Stimulated activated CD8-positive, alpha-beta memory T cell treated with anti-CD3 and anti-CD28 coated beads, Interleukin-7, amount 100 ng/mL, for 24 hours (primary cell): ENCODE data around the gene LGALS7.
"Not testable (repeated sequence)": the region's sequence is repeated elsewhere in the genome, so short reads cannot be mapped to it uniquely, and the experiment has no call there.

Experiments used
- DNase-seq: peaks from one replicate; pipeline ENCODE4 v3.0.0-alpha.2; 2020; ENCODE audit warnings: low read depth

LGALS7 gene

DNA sequence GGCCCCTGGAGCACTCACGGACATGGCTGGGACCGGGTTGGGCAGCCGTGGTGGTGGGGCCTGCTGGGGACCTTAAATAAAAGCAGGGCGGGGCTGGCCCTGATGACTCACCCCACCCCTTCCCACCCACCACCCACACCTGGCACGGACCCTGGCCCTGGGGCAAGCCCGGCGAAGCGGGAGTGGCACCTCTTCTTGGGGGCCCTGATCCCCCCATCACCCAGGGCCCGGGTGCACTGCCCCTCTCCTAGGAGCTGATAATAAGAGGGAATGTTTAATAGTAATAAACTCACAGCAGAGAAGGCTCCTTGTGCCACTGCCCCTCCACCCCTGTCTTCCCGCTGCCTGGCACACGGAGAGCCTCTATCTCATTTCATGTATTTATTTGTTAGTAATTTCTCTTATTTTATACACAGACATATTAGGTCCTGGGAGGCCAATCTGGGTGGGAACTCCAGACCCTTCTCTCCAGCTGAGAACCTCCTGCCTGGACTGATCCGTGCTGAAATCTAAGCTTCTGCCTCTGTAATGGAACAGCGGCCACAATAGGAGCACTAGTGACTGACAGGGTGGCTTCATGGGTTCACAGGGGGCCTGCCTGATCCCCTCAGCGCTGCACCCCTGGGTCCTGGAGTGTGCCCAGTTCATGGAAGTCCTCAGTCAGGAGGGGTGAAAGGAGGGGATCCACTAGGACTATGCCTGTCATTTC, at the start of gene LGALS7:
Gene LGALS7 (minus strand): TSS at position 49 of the 709 bp plus-strand sequence. CDS start 25 bp downstream, at position 24.
- DNase-seq: no peak

DNA sequence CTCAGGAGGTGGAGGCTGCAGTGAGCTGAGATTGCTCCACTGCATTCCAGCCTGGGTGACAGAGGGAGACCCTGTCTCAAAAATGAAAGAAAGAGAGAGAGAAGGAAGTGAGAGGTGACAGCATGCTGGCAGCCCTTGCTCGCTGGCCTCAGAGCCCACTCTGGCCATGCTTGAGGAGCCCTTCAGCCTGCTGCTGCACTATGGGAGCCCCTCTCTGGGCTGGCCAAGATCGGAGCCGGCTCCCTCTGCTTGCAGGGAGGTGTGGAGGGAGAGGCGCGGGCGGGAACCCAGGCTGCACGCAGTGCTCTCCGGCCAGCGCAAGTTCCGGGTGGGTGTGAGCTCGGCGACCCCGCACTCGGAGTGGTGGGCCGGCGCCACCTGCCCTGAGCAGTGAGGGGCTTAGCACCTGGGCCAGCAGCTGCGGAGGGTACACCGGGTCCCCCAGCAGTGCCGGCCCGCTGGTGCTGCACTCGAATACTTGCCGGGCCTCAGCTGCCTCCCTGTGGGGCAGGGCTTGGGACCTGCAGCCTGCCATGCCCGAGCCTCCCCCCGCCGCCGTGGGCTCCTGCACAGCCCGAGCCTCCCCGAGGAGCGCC, 48.0 kb upstream of the LGALS7 start:
- DNase-seq: not testable (repeated sequence)

DNA sequence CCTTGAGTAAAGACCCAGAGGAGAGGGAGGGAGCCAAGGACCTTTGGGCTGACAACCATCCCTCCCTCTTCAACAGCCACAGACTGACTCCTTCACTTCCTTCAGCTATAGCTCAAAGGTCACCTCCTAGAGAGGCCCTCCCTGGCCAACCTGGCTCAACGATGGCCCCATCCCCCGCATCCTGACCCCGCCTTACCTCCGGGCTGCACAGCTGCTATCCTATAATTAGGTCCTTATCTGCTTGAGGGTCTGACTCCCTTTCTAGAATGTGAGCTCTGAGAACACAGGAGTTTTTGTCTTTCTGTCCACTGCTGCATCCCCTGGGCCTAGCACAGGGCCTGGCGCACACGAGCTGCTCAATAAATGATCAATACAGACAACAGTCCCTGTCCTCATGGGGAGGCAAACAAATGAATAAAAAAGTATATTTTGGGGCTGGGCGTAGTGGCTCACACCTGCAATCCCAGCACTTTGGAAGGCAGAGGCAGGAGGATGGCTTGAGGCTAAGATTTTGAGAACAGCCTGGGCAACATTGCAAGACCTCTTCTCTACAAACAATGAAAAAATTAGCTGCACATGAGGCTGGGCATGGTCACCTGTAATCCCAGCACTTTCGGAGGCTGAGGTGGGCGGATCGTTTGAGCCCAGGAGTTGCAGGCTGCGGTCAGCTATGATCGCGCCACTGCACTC, 46.1 kb upstream of the LGALS7 start:
- DNase-seq: no peak

DNA sequence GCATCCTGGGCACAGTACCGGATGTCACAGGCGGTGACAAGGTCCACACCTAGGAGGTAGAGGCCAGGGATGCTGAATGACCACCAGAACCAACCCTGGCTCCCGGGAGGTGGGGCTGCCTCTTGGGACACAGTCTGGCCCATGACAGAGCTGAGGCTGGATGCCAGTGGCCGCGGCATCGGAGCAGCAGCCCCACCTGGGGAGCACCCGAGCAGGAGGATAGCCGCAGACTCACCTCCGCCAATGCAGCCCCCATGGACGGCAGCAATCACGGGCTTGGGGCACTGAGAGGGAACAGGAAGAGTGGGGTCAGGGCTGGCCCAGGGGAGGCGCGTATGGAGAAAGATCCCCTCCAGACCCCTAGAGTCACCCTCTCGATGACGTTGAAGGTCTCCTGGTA, 43.8 kb upstream of the LGALS7 start:
- no peak for DNase-seq

DNA sequence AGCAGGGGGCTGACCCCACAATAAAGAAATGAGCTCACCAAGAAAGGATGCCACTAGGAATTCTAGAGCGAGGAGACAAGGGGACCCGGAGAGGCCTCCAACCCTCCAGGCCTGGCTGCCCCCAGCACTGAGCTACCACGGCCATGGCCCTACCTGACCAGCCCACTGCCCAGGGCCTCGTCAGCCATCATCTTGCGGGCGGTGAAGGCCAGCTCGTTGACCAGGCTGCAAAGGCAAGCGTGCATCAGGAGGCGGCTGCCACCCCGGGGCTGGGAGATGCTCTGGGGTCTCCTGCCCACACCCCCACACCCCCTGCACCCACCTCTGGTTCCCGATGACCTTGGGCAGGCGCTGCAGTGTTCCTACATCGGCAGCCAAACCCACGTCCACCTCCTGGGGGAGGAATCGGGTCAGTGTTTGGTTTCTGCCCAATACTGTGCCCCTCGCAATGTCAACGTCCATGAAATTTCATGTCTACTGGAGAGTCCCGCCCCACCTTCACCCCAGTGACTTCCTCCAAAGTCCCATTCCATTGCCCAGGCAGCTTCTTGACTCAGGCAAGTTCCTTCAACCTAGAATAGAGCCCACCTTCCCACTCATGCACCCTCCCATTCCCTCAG, 42.9 kb upstream of the LGALS7 start:
- no peak for DNase-seq

DNA sequence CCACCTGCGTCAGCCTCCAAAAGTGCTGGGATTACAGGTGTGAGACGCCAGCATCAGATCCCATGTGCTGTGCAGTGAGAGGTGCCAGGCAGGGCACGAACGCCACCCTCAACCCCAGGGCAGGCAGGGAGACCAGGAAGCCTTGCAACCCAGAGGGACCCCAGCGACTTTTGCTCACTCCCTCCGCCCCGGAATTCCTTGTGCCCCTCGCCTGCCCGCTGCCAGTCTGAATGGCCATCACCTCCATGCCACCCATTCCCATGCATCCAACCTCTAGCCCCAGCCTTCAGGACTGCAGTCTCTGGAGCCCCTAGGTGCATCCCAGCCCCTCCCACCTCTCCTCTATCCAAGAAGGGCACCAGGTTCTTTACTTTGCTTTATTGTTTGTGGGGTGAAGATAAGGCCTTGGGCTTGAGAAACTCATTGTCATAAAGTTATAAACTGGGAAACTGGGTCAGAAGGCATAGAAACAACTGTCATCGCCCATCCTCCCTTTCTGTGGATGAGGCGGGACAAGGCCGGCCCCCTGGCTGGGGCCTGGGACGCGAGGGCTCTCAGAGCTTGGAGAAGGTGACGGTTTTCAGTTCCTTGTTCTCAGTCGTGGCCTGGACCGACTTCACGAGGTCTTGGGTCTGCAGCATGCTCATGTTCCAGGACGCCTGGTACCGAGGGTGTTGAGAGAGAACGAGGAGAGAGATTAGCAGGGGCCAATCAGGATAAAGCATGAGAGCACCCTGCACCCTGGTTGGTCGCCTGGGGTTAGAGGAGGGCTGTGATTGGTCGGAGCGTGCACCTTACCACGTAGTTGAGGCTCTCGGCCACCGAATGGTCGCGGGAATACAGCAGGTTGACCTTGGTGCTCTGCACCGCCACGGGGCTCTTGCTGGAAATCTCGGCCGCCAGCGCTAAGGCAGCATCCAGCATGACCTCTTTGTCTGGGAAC, 42.0 kb upstream of the LGALS7 start:
- DNase-seq: no peak

DNA sequence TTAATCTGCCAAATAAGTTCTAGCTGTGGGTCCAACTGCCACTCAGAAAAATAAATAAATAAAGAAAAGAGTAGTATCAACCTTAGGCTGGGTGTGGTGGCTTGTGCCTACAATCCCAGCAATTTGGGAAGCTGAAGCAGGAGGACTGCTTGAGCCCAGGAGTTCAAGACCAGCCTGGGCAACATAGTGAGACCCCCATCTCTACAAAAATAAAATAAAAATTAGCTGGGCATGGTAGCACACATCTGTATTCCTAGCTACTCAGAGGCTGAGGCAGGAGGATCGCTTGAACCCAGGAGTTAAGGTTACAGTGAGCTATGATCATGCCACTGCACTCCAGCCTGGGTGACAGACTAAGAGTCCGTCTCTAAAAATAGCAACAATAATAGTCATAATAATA, 40.6 kb upstream of the LGALS7 start:
- not testable (repeated sequence) for DNase-seq

DNA sequence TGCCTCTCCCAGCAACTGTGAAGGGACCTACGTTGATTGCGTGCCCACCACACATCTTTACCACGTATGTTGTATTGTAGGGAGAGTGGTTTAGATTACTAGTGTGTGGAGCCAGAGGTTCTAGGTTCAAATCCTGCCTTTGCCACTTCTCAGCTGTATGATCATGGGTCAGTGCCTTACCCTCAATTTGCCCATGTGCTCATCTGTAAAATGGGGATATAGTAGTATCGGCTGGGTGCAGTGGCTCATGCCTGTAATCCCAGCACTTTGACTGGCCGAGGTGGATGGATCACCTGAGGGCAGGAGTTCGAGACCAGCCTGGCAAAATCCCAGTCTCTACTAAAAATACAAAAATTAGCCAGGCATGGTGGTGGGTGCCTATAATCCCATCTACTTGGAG, 40.0 kb upstream of the LGALS7 start:
- DNase-seq: no peak

DNA sequence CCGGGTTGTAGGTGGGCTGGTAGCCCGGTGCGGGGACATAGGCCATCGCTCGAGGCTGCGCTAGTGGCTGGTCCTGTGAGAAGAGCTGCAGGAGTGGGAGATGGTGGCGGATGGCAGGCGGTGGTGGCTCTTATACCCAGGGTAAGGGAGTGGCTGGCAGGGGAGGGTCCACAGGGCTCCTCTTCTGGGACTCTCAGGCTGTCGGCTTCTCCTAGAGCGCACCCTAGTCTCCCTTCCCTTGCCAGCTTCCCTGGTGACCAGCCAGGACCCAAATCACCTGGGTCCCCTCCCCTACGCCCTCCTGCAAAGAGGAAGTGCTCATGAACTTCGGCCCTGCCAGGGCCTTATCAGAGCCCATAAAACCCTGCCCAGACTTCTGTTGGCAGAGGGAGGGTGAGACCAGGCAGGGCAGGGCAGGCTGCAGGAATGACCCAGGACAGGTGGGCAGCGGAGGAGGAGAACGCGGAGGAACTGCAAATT, 39.6 kb upstream of the LGALS7 start, which contains the start of gene LGALS4:
Gene LGALS4 (minus strand): TSS at position 105 of the 480 bp plus-strand sequence. CDS start 59 bp downstream, at position 46.
- no peak for DNase-seq

DNA sequence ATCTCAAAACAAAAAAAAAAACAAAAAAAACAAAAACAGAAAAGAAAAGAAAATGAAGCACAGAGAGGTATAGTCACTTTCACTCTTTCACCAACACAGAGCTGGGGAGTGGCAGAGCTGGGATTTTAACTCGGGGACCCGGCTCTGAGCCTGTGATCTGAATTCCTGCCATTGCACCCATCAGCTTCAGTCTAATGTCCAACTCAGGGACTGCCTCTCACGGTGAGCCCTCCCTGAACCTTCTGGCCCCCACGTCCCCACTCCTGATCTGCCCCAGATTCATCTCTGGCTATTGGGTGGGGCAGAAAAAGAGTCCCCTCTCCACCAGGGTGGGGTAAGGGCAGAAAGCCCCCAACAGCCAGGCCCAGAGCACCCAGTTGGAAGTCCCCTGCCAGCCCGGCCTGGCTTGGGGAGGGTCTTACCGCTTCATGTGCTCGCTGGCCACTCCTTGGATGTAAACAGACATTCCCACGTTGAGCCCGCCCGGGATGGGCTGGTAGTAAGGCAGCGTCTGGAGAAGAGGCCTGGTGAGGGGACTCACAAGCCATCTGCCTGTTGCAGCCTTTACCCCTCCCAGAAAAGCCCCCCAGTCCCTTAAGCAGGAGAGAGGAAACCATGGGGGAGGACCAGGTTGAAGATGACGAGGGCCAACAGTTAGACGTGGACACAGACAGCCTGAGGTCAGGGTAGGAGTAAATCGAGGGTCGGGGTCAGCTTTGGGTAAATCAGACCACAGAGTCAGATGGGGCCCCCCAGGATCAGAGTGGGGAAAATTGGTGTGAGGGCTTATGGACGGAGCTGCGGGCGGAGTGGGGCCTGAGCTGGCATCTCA, 38.9 kb upstream of the LGALS7 start:
- no peak for DNase-seq

DNA sequence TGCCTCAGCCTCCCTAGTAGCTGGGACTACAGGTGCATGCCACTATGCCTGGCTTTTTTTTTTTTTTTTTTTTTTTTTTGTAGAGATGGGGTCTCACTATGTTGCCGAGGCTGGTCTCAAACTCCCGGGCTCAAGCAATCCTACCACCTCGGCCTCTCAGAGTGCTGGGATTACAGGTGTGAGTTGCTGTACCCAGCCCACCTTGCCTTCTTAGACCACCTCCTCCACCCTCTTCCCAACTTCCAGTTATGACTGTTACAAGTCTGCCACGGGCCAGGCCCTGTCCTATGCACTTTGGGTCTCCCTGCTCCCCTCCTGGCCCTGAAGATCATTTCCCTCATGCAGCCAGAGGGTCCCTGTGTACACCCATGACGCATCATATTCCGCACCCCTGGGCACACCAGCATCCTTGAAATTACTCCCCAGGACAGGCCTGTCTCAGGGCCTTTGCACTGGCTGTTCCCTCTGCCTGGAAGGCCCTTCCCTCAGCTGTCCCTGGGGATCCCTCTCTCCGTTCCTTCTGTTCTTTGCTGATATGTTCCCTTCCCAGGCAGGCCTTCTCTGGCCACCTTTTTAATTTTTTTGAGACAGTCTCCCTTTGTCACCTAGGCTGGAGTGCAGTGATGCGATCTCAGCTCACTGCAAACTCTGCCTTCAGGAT, 36.4 kb upstream of the LGALS7 start:
- no peak for DNase-seq

DNA sequence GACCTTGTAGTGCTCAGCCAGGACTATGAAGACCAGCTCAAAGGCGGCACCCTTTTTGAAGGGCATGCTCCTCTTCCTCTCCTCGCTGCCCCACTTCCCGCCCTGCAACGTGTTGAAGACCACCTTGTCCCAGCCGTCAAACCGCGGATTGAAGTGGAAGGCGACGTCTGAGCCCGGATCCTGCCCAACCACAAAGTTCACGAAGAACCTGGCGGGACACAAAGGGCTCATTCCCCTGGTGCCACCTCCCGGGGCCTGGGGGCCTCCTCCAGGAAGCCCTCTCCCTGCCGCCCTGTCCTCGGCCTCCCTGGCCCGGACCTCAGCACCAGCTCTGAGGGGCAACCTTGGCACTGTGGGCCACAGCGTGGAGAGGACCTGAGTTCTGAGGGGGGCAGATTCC, 35.4 kb upstream of the LGALS7 start:
- no peak for DNase-seq

DNA sequence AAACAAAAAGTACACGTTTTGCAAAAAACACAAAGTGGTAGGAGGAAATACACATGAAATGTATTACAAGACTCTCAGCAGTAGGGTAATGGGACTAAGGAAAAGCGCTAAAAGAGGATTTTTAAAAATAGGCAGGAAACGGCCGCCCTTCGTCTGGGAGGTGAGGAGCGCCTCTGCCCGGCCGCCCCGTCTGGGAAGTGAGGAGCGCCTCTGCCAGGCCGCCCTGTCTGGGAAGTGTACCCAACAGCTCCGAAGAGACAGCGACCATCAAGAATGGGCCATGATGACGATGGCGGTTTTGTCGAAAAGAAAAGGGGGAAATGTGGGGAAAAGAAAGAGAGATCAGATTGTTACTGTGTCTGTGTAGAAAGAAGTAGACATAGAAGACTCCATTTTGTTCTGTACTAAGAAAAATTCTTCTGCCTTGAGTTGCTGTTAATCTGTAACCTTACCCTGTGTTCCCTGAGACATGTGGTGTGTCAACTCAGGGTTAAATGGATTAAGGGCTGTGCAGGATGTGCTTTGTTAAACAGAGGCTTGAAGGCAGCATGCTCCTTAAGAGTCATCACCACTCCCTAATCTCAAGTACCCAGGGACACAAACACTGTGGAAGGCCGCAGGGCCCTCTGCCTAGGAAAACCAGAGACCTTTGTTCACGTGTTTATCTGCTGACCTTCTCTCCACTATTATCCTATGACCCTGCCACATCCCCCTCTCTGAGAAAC, 34.2 kb upstream of the LGALS7 start:
- not testable (repeated sequence) for DNase-seq

DNA sequence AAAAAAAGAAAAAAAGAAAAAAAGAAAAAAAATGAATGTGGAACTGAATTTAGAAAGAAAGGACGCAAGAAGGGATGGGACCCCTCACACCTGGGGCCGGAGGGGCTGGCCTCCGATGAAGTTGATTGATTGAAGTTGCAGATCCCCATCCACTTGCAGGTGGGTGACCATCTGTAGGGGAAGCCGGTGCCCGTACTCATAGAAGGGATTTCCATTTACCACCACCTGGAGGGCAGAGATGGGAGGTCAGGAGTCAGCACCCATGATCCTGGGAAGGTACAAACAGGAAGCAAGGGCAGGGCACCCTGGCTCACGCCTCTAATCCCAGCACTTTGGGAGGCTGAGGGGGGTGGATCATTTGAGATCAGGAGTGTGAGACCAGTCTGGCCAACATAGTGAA, 33.1 kb upstream of the LGALS7 start:
- DNase-seq: no peak

DNA sequence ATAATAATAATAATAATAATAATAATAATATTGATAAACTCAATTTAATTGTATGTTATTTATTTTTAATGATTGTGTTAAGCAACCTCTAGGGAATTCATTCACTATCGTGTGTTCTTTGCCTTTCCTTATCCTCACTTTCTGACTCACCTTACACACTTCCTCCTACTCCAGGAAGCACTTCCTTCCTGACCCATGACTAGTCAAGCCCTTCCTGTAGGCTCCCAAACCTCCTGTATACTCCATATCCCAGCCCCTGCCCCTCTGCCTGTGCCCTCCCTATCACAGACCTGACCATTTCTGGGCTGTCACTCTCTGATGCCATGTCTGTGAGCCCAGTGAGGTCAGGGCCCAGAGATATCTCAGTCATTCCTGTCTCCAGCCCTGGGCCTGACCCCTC, 31.9 kb upstream of the LGALS7 start:
- DNase-seq: no peak

DNA sequence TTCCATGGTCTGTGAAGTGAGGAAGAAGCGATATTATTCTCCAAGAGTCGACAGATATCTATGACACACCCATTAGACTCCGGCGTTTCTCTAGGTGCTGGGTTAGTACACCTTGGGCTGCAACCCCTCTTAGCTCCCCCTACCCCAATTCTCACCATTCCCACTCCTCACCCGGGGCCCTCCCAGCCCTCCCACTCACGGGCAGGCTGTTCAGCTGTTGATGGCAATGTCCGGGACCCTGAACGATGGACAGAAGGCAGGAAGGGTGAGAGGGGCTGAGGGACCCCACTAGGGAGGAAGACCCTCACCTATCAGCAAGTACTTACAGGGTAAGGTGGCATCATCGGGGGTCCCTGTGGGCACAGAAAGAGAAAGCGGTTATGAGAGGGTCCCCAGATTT, 30.2 kb upstream of the LGALS7 start:
- no peak for DNase-seq

DNA sequence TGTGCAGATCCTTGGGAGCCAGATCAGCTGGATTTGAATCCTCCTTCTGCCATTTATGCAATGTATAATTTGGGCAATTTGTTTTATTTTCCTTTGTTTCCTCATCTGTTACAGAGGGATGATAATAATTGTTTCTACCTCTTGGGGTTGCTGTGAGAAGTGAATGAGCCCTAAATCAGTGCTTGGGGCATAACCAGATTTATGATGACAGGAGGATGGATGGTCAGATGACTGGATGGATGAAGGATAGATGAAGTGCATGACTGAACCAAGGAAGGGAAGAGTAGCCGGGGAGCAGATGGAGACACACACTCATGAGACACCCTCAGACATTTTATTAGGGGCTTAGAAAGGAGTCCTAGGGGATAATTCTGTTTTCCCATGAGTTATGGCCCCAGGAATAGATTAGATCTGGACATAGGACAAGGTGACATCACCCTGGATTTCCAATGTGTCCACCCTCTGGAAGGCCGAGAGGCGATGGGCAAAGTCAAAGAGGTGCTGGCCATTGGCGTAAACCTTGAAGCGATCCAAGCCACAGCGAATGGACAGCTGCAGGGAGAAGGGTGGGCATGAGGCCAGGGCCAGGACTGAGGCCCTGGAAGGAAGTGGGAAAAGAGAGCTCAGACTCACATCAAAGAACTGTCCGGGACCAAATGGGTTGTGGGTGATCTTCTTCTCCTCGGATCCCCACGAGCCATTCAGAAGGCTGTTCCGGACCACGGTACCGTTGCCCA, 28.2 kb upstream of the LGALS7 start:
- no peak for DNase-seq

DNA sequence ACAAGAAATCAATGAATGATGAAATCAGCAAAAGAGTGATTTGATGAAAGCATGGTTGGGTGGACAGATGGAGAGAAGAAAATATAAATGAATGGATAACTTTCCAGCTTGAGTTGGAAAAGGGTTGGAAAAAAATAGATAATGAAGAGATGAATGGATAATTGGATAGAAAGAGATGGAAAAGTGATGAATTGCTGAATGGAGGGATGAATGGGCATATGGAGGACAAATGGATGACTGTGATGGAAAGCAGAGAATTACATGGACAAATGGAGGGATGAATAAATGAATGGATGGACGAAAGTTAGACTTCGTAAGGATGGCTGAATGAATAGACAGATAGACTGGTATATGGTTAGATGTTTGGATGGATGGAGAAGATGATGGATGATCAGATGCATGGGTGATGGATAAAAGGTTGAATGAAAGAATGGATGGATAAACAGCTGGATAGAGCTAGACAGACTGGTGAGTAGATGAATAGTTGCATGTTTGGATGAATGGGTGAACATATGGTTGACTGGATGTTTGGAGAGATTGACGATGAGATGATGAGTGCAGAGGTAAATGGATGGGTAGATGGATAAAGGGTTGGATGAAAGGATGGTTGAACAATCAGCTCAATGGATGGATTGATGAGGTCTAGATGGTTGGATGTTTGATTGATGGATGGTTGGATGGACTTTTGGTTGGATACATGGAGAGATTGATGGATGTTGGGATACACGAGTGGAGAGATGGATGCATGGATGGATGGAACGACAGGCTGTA, 27.4 kb upstream of the LGALS7 start:
- no peak for DNase-seq
